ENCODE data around the gene CYTH4.

CYTH4 gene

DNA sequence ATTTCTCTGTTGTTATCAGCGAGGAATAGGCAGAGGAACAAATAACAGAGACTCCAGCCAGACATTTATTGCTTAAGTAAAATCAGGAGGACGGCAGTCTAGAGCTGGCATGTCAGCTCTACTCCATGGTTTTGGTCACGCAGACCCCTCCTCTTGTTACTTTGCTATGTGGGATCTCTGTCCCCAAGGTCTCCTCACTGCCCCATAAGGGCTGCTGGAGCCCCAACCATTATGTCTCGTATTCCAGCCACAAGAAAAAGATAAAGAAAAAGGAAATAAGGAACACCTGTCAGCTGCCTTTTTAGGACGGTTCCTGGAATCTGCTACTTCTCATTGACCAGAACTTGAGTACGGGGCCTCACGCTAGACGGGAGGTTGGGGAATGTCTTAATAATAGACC lies 74.6 kb downstream of the CYTH4 start:
- no peak for DNase-seq (ENCODE audit: extremely low read depth, low read depth)
- TF ChIP-seq, protein P1, sequence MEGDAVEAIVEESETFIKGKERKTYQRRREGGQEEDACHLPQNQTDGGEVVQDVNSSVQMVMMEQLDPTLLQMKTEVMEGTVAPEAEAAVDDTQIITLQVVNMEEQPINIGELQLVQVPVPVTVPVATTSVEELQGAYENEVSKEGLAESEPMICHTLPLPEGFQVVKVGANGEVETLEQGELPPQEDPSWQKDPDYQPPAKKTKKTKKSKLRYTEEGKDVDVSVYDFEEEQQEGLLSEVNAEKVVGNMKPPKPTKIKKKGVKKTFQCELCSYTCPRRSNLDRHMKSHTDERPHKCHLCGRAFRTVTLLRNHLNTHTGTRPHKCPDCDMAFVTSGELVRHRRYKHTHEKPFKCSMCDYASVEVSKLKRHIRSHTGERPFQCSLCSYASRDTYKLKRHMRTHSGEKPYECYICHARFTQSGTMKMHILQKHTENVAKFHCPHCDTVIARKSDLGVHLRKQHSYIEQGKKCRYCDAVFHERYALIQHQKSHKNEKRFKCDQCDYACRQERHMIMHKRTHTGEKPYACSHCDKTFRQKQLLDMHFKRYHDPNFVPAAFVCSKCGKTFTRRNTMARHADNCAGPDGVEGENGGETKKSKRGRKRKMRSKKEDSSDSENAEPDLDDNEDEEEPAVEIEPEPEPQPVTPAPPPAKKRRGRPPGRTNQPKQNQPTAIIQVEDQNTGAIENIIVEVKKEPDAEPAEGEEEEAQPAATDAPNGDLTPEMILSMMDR (IDR thresholded peaks at IDR 0.05; ENCODE audit: low read depth, low read length): no peak

DNA sequence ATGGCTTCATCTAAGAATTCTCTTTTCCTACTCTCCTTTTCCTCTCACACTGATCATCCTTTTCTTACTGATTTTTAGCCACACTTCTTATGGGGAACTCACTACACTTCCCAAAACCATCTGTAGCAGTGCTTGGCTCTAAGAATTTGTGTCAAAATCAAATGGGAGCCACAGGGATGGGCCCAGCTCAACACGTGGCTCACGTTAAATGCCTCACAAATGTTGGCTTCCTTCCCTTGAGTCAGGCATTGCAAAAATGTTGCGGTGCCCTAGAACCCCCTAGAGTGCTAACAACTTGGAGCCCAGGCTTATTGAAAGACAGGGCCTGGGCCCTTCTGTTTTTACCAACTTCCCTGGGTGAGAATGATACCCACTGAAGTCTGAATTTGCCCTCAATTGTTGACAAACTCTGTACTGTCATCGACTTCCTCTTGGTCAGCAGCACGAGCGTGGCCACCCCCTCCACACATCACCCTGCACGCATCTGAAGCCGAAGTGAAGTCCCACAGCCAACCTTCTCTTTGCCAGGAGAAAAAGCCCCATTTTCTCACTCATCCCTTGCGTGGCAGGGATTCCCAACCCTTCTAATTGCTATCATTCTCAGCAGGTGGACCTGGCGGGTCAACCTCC lies 75.3 kb downstream of the CYTH4 start:
- DNase-seq (ENCODE audit: extremely low read depth, low read depth): no peak
- TF ChIP-seq, protein P1 (IDR thresholded peaks at IDR 0.05; ENCODE audit: low read depth, low read length): no peak

DNA sequence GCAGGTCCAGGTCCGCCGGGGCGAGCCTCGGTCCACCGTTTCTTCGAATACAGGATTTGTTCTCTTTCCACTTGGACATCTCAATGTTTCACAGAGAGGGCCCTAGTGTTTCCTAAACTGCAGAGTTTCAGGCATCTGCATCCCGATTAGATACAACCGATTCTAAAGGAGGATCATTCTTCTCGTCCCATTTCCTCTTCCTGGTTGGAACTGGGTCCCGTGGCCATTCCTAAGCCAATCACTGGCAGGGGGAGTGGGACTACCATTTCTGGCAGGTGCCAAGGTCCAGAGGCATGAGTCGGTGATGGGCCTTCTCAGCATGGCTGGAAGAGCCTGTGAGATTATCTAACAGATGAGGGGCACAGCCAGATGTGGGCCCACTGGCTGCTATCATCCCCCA lies 76.1 kb downstream of the CYTH4 start:
- TF ChIP-seq, protein P1 (IDR thresholded peaks at IDR 0.05; ENCODE audit: low read depth, low read length): no peak
- DNase-seq (ENCODE audit: extremely low read depth, low read depth): no peak

DNA sequence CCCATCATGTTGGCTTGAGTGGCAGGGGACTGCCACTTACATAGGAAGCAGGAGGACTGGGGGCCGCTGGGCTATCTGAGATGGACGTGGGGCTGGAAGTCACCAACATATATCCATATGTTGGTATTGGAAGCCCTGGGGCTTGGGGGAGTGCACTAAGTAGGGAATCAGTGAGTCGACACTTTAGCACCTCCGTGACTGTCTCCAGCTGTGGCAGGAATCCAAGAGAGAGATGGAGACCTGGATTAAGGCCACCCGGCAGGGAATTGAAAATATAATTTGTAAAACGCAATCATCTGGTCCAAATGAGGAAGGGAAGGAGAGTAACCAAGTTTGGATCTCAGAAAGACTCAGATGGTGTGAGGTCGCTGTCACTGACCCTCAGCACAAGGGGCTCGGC lies 76.6 kb downstream of the CYTH4 start:
- no peak for DNase-seq (ENCODE audit: extremely low read depth, low read depth)
- TF ChIP-seq, protein P1 (IDR thresholded peaks at IDR 0.05; ENCODE audit: low read depth, low read length): no peak

DNA sequence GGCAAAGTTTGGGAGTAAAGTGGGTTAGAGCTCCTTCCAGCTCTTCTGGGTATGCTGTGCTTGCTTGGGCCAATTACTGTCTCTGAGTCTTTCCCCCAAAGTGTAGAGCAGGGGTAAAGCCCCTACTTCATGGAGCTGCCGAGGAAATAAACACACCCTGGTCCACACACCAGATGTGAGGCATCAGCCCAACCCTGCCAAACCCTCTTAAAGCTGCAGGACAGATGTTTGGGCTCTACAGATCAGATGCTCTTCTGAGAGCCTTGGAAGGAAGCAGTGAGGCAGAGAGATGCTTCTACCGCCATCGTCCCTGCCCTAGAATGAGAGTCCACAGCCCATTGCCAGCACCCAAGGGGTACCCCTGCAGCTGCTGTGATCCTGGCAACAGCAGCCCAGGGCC lies 80.3 kb downstream of the CYTH4 start:
- TF ChIP-seq, protein P1 (IDR thresholded peaks at IDR 0.05; ENCODE audit: low read depth, low read length): no peak
- DNase-seq (ENCODE audit: extremely low read depth, low read depth): no peak

DNA sequence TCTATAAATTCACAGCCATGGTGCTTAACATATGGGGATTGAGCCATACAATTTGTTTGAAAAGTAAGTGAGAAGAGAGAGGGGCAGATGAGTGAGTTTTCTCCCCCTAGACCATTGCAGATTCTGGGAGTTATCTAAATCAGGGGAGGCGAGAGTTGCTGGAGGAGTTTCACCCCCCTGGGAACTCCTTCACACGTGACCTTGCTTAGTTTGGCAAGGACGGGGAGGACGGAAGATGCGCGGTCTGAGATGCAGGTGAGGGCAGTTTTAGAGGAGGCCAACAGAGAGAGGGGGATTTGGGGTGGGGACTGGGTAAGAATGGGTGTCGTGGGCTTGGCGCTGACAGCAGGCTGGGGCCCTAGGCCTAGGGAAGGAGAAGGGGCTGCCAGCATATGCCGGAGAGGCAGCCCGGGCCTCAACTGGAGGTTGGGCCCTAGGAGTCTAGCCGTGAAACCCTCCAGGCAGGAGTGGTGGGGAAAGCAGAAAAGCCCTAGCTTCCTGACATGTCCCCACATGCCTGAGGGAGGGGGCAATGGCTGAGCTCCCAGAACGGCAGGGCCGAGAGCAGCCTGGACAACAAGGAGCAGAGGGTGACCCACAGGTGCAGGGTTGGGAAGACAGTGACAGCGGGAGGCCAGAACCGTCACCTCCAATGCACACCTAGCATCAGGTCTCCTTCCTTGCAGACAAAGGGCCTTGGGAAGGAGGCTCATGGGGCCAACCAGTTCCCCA lies 81.1 kb downstream of the CYTH4 start:
- DNase-seq (ENCODE audit: extremely low read depth, low read depth): no peak
- TF ChIP-seq, protein P1 (IDR thresholded peaks at IDR 0.05; ENCODE audit: low read depth, low read length): no peak

All from AG09319 (cell line).